ENCODE measurements around the gene TMEM161A.
"Not testable (repeated sequence)": the region's sequence is repeated elsewhere in the genome, so short reads cannot be mapped to it uniquely, and the experiment has no call there.

TMEM161A gene

DNA sequence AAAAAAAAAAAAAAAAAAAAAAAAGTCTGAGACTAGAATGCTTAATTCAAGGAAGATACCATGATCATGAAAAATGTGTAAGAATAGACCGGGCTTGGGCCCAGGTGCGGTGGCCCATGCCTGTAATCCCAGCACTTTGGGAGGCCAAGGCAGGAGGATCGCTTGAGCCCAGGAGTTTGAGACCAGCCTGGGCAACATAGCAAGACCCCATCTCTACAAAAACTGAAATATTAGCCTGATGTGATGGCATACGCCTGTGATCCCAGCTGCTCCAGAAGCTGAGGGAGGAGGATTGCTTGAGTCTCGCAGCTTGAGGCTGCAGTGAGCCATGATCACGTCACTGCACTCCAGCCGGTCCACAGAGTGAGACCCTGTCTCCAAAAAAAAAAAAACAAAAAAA is 31.3 kb downstream of the TMEM161A start:
- H3K4me3 ChIP-seq (ENCODE audit: extremely low read depth, insufficient read depth, low read length, poor library complexity, severe bottlenecking); H3K4me1 ChIP-seq (ENCODE audit: control insufficient read depth, insufficient read depth, low read length, poor library complexity, severe bottlenecking); H3K9me3 ChIP-seq (ENCODE audit: control insufficient read depth, low read length); H3K36me3 ChIP-seq (ENCODE audit: control insufficient read depth, insufficient read depth, low read length); H3K27ac ChIP-seq (ENCODE audit: low read depth, low read length, severe bottlenecking): not testable (repeated sequence)
- WGBS, 2 experiments (ENCODE audit: insufficient coverage in 2 of 2), result 88 to 100% methylated on average over 4 to 5 of the region's 7 CpGs

DNA sequence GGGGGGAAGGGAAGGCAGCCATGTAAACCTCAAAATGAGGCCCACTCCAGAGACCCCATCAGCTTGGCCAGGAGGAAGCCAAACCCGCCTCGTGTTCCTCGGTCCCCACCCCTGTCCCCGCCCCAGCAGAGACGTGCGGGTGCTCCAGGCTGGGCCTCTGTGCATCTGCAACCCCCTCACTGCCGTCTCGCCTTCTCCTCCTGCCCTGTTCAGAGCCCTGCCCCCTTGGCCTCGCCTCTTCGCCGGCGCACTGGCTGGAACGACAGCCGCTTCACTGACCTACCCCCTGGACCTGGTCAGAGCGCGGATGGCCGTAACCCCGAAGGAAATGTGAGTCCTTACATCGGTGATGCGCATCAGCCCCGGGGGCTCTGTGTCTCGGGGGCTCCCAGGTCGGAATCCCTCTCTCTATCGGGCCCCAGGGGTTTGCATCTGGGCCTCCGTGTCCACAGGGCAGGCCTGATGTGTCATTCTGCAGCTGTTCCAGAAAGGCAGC is 32.2 kb downstream of the TMEM161A start:
- Histone ChIP-seq H3K4me1 (ENCODE audit: control insufficient read depth, insufficient read depth, low read length, poor library complexity, severe bottlenecking) (peaks cover 5% of the 10 kb centered on the region), H3K36me3 (ENCODE audit: control insufficient read depth, insufficient read depth, low read length) (no peaks in the 10 kb centered on the region), H3K27ac (ENCODE audit: low read depth, low read length, severe bottlenecking) (peak overlapping the region; percentile 72), H3K9me3 (ENCODE audit: control insufficient read depth, low read length) (no peaks in the 10 kb centered on the region), H3K4me3 (ENCODE audit: extremely low read depth, insufficient read depth, low read length, poor library complexity, severe bottlenecking) (peak overlapping the region; percentile 35)
- 26% methylated on average over 19 to 25 of the region's 25 CpGs for WGBS, 2 experiments (ENCODE audit: insufficient coverage in 2 of 2)

GRCh38 chr19:19105365-19106055 is 32.8 kb downstream of the TMEM161A start:
- no peaks in the 10 kb centered on the region for H3K9me3 ChIP-seq (ENCODE audit: control insufficient read depth, low read length)
- peak overlapping the region; percentile 35 for H3K4me3 ChIP-seq (ENCODE audit: extremely low read depth, insufficient read depth, low read length, poor library complexity, severe bottlenecking)
- WGBS, 2 experiments (ENCODE audit: insufficient coverage in 2 of 2), result 5% methylated on average over 10 to 27 of the region's 36 CpGs
- peak overlapping the region; percentile 72 for H3K27ac ChIP-seq (ENCODE audit: low read depth, low read length, severe bottlenecking)
- no peaks in the 10 kb centered on the region for H3K36me3 ChIP-seq (ENCODE audit: control insufficient read depth, insufficient read depth, low read length)
- H3K4me1 ChIP-seq (ENCODE audit: control insufficient read depth, insufficient read depth, low read length, poor library complexity, severe bottlenecking), result peaks cover 4% of the 10 kb centered on the region

DNA sequence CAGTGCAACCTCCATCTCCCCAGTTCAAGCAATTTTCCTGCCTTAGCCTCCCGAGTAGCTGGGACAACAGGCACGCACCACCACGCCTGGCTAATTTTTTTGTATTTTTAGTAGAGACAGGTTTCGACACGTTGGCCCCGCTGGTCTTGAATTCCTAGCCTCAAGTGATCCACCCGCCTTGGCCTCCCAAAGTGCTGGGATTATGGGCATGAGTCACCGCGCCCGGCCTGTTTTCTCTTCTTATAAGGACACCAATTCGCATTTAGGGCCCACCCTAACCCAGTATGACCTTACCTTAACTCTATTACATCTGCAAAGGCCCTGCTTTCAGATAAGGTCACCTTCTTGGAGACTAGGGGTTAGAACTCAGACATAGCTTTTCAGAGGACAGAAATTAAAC is 35.1 kb downstream of the TMEM161A start:
- Histone ChIP-seq H3K4me3 (ENCODE audit: extremely low read depth, insufficient read depth, low read length, poor library complexity, severe bottlenecking) (no peak overlapping the region), H3K4me1 (ENCODE audit: control insufficient read depth, insufficient read depth, low read length, poor library complexity, severe bottlenecking) (no peaks in the 10 kb centered on the region), H3K27ac (ENCODE audit: low read depth, low read length, severe bottlenecking) (no peak overlapping the region), H3K9me3 (ENCODE audit: control insufficient read depth, low read length) (no peaks in the 10 kb centered on the region), H3K36me3 (ENCODE audit: control insufficient read depth, insufficient read depth, low read length) (no peaks in the 10 kb centered on the region)
- 97 to 98% methylated on average over 5 to 11 of the region's 11 CpGs for WGBS, 2 experiments (ENCODE audit: insufficient coverage in 2 of 2)

DNA sequence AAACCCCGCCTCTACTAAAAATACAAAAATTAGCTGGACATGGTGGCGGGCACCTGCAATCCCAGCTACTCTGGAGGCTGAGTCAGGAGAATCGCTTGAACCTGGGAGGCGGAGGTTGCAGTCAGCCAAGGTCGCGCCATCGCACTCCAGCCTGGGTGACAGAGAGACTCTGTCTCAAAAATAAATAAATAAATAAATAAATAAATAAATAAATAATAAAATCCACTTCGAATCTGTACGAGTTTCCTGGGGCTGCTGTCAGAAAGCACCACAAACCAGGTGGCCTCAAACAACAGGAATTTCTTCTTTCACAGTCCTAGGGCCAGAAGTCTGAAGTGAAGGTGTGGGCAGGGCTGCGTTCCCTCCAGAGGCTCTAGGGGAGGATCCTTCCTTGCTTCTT is 35.7 kb downstream of the TMEM161A start:
- 95 to 98% methylated on average over 5 of the region's 10 CpGs for WGBS, 2 experiments (ENCODE audit: insufficient coverage in 2 of 2)
- not testable (repeated sequence) for H3K9me3 ChIP-seq (ENCODE audit: control insufficient read depth, low read length)

DNA sequence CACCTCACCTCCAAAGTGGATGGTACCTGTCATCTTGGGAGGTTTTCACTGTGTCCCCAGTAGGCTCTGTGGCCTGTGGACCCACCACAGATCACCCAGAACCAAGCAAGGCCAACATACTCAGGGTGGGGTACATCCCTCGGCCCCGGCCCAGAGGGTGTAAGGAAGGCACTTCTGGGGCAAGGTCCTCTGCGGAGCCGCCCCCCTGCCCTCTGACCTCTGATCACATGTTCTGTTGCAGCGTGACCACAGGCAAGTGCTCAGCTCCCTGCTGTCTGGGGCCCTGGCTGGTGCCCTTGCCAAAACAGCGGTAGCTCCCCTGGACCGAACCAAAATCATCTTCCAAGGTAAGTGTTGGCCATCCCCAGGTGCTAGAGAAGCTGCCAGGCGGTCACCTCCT is 36.7 kb downstream of the TMEM161A start:
- H3K36me3 ChIP-seq (ENCODE audit: control insufficient read depth, insufficient read depth, low read length), result no peaks in the 10 kb centered on the region
- no peak overlapping the region for H3K4me3 ChIP-seq (ENCODE audit: extremely low read depth, insufficient read depth, low read length, poor library complexity, severe bottlenecking)
- H3K4me1 ChIP-seq (ENCODE audit: control insufficient read depth, insufficient read depth, low read length, poor library complexity, severe bottlenecking), result no peaks in the 10 kb centered on the region
- no peak overlapping the region for H3K27ac ChIP-seq (ENCODE audit: low read depth, low read length, severe bottlenecking)
- 89 to 91% methylated on average over 4 to 7 of the region's 8 CpGs for WGBS, 2 experiments (ENCODE audit: insufficient coverage in 2 of 2)
- H3K9me3 ChIP-seq (ENCODE audit: control insufficient read depth, low read length), result no peaks in the 10 kb centered on the region

More for the DNA sequence above, 35.7 kb downstream of the TMEM161A start:
- not testable (repeated sequence) for H3K4me1 ChIP-seq (ENCODE audit: control insufficient read depth, insufficient read depth, low read length, poor library complexity, severe bottlenecking); H3K36me3 ChIP-seq (ENCODE audit: control insufficient read depth, insufficient read depth, low read length); H3K27ac ChIP-seq (ENCODE audit: low read depth, low read length, severe bottlenecking); H3K4me3 ChIP-seq (ENCODE audit: extremely low read depth, insufficient read depth, low read length, poor library complexity, severe bottlenecking)

- Histone ChIP-seq H3K27ac (ENCODE audit: low read depth, low read length, severe bottlenecking) (no peak overlapping the region), H3K4me1 (ENCODE audit: control insufficient read depth, insufficient read depth, low read length, poor library complexity, severe bottlenecking) (no peaks in the 10 kb centered on the region), H3K9me3 (ENCODE audit: control insufficient read depth, low read length) (no peaks in the 10 kb centered on the region), H3K4me3 (ENCODE audit: extremely low read depth, insufficient read depth, low read length, poor library complexity, severe bottlenecking) (no peak overlapping the region), H3K36me3 (ENCODE audit: control insufficient read depth, insufficient read depth, low read length) (no peaks in the 10 kb centered on the region)
- 88 to 95% methylated on average over 15 to 18 of the region's 18 CpGs for WGBS, 2 experiments (ENCODE audit: insufficient coverage in 2 of 2)
Observed at GRCh38 chr19:19098703-19099632, 39.3 kb downstream of the TMEM161A start.

- whole genome bisulfite sequencing, 2 experiments (ENCODE audit: insufficient coverage in 2 of 2), result 83 to 86% methylated on average over 8 of the region's 9 CpGs
- H3K36me3 ChIP-seq (ENCODE audit: control insufficient read depth, insufficient read depth, low read length), result no peaks in the 10 kb centered on the region
- no peaks in the 10 kb centered on the region for H3K4me1 ChIP-seq (ENCODE audit: control insufficient read depth, insufficient read depth, low read length, poor library complexity, severe bottlenecking)
- H3K4me3 ChIP-seq (ENCODE audit: extremely low read depth, insufficient read depth, low read length, poor library complexity, severe bottlenecking), result no peak overlapping the region
- no peak overlapping the region for H3K27ac ChIP-seq (ENCODE audit: low read depth, low read length, severe bottlenecking)
- H3K9me3 ChIP-seq (ENCODE audit: control insufficient read depth, low read length), result no peaks in the 10 kb centered on the region
Observed at GRCh38 chr19:19098084-19098702, 40.1 kb downstream of the TMEM161A start.

DNA sequence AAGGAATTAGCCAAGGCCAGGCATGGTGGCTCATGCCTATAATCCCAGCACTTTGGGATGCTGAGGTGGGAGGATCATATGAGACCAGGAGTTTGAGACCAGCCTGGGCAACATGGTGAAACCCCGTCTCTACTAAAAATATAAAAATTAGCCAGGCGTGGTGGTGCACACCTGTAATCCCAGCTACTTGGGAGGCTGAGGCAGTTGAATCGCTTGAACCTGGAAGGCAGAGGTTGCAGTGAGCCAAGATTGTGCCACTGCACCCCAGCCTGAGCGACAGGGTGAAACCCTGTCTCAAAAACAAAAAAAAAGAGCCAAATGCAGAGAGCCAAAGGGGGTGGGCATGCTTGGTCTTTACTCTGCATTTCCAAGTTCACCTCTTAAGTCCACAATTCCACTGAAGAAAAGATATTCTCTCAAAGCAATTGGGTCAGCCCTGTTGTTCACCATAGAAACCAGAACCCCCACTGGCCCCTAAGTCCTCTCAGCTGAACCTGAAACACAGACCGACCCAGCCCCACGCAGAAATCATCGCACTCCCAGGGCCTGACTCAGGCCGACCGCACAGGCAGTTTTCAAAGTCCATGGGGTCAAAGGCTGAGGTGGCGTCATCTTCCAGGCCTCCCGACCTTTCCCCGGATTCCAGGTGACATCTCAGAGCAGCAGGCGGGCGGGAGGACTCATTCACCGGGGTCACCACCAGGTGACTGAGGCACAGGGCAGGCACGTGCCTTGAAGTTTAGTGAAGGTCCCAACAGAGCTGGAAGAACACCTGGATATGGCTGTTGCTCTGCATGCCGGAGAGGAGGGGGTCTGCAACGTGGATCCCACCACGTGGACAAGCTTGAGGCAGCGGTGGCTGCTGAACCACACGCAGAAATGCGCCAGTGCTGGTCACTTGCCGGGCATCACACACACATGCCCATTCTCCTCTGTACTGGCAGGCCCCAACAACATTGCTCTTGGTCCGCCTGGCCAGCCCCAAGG is 41.3 kb downstream of the TMEM161A start:
- no peak overlapping the region for H3K27ac ChIP-seq (ENCODE audit: low read depth, low read length, severe bottlenecking)
- WGBS, 2 experiments (ENCODE audit: insufficient coverage in 2 of 2), result 91 to 93% methylated on average over 19 to 22 of the region's 24 CpGs
- no peaks in the 10 kb centered on the region for H3K36me3 ChIP-seq (ENCODE audit: control insufficient read depth, insufficient read depth, low read length)
- no peaks in the 10 kb centered on the region for H3K4me1 ChIP-seq (ENCODE audit: control insufficient read depth, insufficient read depth, low read length, poor library complexity, severe bottlenecking)
- H3K9me3 ChIP-seq (ENCODE audit: control insufficient read depth, low read length), result no peaks in the 10 kb centered on the region
- no peak overlapping the region for H3K4me3 ChIP-seq (ENCODE audit: extremely low read depth, insufficient read depth, low read length, poor library complexity, severe bottlenecking)

DNA sequence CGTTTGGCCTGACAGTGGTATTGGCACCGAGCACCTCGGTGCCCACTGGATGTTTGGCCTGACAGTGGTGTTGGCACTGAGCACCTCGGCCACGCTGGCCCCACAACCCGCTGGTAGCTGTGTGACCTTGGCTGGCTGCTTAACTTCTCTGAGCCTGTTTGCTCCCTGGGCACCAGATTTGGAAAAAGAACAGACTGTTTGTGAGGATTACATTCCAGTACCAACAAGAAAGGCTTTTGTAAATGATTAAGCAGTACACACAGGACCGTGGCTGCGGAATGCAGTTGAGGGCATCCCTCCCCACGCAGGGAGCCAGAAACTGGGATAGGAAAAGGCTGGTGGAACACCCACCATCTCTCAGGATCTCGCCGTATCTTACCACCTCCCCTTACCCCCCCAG is 42.6 kb downstream of the TMEM161A start:
- no peaks in the 10 kb centered on the region for H3K9me3 ChIP-seq (ENCODE audit: control insufficient read depth, low read length)
- no peaks in the 10 kb centered on the region for H3K4me1 ChIP-seq (ENCODE audit: control insufficient read depth, insufficient read depth, low read length, poor library complexity, severe bottlenecking)
- no peaks in the 10 kb centered on the region for H3K36me3 ChIP-seq (ENCODE audit: control insufficient read depth, insufficient read depth, low read length)
- no peak overlapping the region for H3K27ac ChIP-seq (ENCODE audit: low read depth, low read length, severe bottlenecking)
- H3K4me3 ChIP-seq (ENCODE audit: extremely low read depth, insufficient read depth, low read length, poor library complexity, severe bottlenecking), result no peak overlapping the region
- 88 to 95% methylated on average over 6 to 8 of the region's 11 CpGs for WGBS, 2 experiments (ENCODE audit: insufficient coverage in 2 of 2)
